H9 (cell line): ENCODE measurements around the gene PDE1A. TPM values are rescaled to one million over a fixed set of nuclear protein-coding genes. Genes with fewer than 3 reads are reported as not detected.

Experiments
- DNase-seq: peaks from one replicate; pipeline ENCODE4 v3.0.0-alpha.2; 2017
- H2AFZ ChIP-seq: one replicate; pipeline ENCODE4 v1.6.1; 2013; ENCODE audit warnings: mild to moderate bottlenecking, low read length, control low read depth, moderate library complexity
- H2AK5ac ChIP-seq: 2 replicates; pipeline ENCODE4 v1.6.1; 2013; ENCODE audit warnings: low read length, control low read depth, mixed read lengths; ENCODE audit not compliant: insufficient read length
- H2BK120ac ChIP-seq: one replicate; pipeline ENCODE4 v1.6.1; 2013; ENCODE audit warnings: low read depth, mild to moderate bottlenecking, low read length, control low read depth, inconsistent platforms; ENCODE audit not compliant: poor library complexity, severe bottlenecking
- H2BK12ac ChIP-seq: 2 replicates; pipeline ENCODE4 v1.6.1; 2013; ENCODE audit warnings: low read length, control low read depth, mixed read lengths, low read depth; ENCODE audit not compliant: insufficient read length
- H2BK15ac ChIP-seq: 2 replicates; pipeline ENCODE4 v1.6.1; 2013; ENCODE audit warnings: low read depth, low read length, control low read depth
- H2BK20ac ChIP-seq: one replicate; pipeline ENCODE4 v1.6.1; 2013; ENCODE audit warnings: low read depth, mild to moderate bottlenecking, low read length, control low read depth, inconsistent platforms; ENCODE audit not compliant: poor library complexity, severe bottlenecking
- H2BK5ac ChIP-seq: 2 replicates; pipeline ENCODE4 v1.6.1; 2013; ENCODE audit warnings: low read length, control low read depth, mixed read lengths; ENCODE audit not compliant: insufficient read length
- H3K14ac ChIP-seq: 2 replicates; pipeline ENCODE4 v1.6.1; 2013; ENCODE audit warnings: low read length, control low read depth; ENCODE audit not compliant: insufficient read depth
- H3K18ac ChIP-seq: 2 replicates; pipeline ENCODE4 v1.6.1; 2013; ENCODE audit warnings: low read depth, mild to moderate bottlenecking, mixed read lengths, low read length, control low read depth; ENCODE audit not compliant: insufficient read length
- H3K23ac ChIP-seq: 2 replicates; pipeline ENCODE4 v1.6.1; 2013; ENCODE audit warnings: low read length, control low read depth, mixed read lengths, low read depth; ENCODE audit not compliant: insufficient read length
- H3K23me2 ChIP-seq: 2 replicates; pipeline ENCODE4 v1.6.1; 2013; ENCODE audit warnings: low read depth, mild to moderate bottlenecking, mixed read lengths, low read length, control low read depth; ENCODE audit not compliant: insufficient read length, poor library complexity, severe bottlenecking
- H3K27ac ChIP-seq: 2 replicates; pipeline ENCODE4 v1.5.1; 2013; ENCODE audit warnings: low read length, control low read depth, mixed read lengths, low read depth; ENCODE audit not compliant: insufficient read length
- H3K27me3 ChIP-seq: 2 replicates; pipeline ENCODE4 v1.6.1; 2013; ENCODE audit warnings: low read length, control low read depth, inconsistent platforms; ENCODE audit not compliant: insufficient read depth
- H3K4ac ChIP-seq: 2 replicates; pipeline ENCODE4 v1.6.1; 2013; ENCODE audit warnings: low read depth, mild to moderate bottlenecking, control low read depth, inconsistent platforms, low read length, moderate library complexity
- H3K4me1 ChIP-seq: 2 replicates; pipeline ENCODE4 v1.6.1; 2013; ENCODE audit warnings: low read length, control low read depth, inconsistent platforms; ENCODE audit not compliant: insufficient read depth
- H3K4me2 ChIP-seq: 2 replicates; pipeline ENCODE4 v1.6.1; 2013; ENCODE audit warnings: low read length, control low read depth, mixed read lengths; ENCODE audit not compliant: insufficient read length, insufficient read depth
- H3K56ac ChIP-seq: 2 replicates; pipeline ENCODE4 v1.6.1; 2013; ENCODE audit warnings: low read depth, mild to moderate bottlenecking, mixed read lengths, low read length, control low read depth; ENCODE audit not compliant: insufficient read length
- H3K79me1 ChIP-seq: 2 replicates; pipeline ENCODE4 v1.6.1; 2013; ENCODE audit warnings: low read depth, mild to moderate bottlenecking, moderate library complexity, low read length, control low read depth, inconsistent platforms; ENCODE audit not compliant: insufficient read depth, poor library complexity, severe bottlenecking
- H3K79me2 ChIP-seq: 2 replicates; pipeline ENCODE4 v1.6.1; 2013; ENCODE audit warnings: low read length, control low read depth, inconsistent platforms; ENCODE audit not compliant: insufficient read depth
- H3K9ac ChIP-seq: 2 replicates; pipeline ENCODE4 v1.6.1; 2013; ENCODE audit warnings: low read length, control low read depth, mixed read lengths; ENCODE audit not compliant: insufficient read length; ENCODE audit errors: extremely low read depth
- H3K9me3 ChIP-seq: one replicate; pipeline ENCODE4 v1.6.1; 2013; ENCODE audit warnings: low read depth, low read length, inconsistent platforms; ENCODE audit not compliant: control insufficient read depth
- H3T11ph ChIP-seq: one replicate; pipeline ENCODE4 v1.6.1; 2013; ENCODE audit warnings: mild to moderate bottlenecking, low read length, control low read depth, inconsistent platforms
- H4K20me1 ChIP-seq: one replicate; pipeline ENCODE4 v1.6.1; 2013; ENCODE audit not compliant: control insufficient read depth, insufficient read length, insufficient read depth
- H4K5ac ChIP-seq: 2 replicates; pipeline ENCODE4 v1.6.1; 2013; ENCODE audit warnings: low read depth, mild to moderate bottlenecking, mixed read lengths, low read length, control low read depth; ENCODE audit not compliant: insufficient read length
- H4K8ac ChIP-seq: replicated peaks from 2 replicates; pipeline ENCODE4 v1.6.1; 2013; ENCODE audit warnings: low read length, control low read depth, mixed read lengths, low read depth; ENCODE audit not compliant: insufficient read length
- H4K91ac ChIP-seq: 2 replicates; pipeline ENCODE4 v1.6.1; 2013; ENCODE audit warnings: low read depth, mild to moderate bottlenecking, moderate library complexity, mixed read lengths, low read length, control low read depth; ENCODE audit not compliant: insufficient read length
- H3K27ac Mint-ChIP-seq, 3 experiments: 2 replicates in 2 of 3; 3 replicates in 1 of 3; pipeline ENCODE4 v1.8.0; 2020 to 2021; ENCODE audit warnings: mixed read lengths in 3 of 3, mild to moderate bottlenecking in 1 of 3, moderate library complexity in 1 of 3
- H3K27me3 Mint-ChIP-seq: 2 replicates; pipeline ENCODE4 v1.8.0; 2021; ENCODE audit warnings: low read depth, mild to moderate bottlenecking, moderate library complexity, mixed read lengths
- H3K36me3 Mint-ChIP-seq, 3 experiments: 2 replicates in 2 of 3; 3 replicates in 1 of 3; pipeline ENCODE4 v1.8.0; 2020 to 2021; ENCODE audit warnings: low read depth in 3 of 3, mixed read lengths in 3 of 3; ENCODE audit not compliant: insufficient read depth in 1 of 3
- H3K4me1 Mint-ChIP-seq, 2 experiments: 2 replicates each; pipeline ENCODE4 v1.8.0; 2020; ENCODE audit warnings: mixed read lengths in 2 of 2
- H3K4me3 Mint-ChIP-seq, 2 experiments: 2 replicates in 1 of 2; 3 replicates in 1 of 2; pipeline ENCODE4 v1.8.0; 2020 to 2021; ENCODE audit warnings: mild to moderate bottlenecking in 2 of 2, mixed read lengths in 2 of 2, moderate library complexity in 1 of 2
- H3K9me3 Mint-ChIP-seq, 2 experiments: 2 replicates in 1 of 2; 3 replicates in 1 of 2; pipeline ENCODE4 v1.8.0; 2020; ENCODE audit warnings: mild to moderate bottlenecking in 2 of 2, mixed read lengths in 2 of 2, moderate library complexity in 1 of 2
- CTCF ChIP-seq: fragments of 200-600 bp; sonication (generic); conservative IDR thresholded peaks from 3 replicates; pipeline ENCODE4 v1.8.0; 2021; ENCODE audit warnings: antibody characterized with exemption, mild to moderate bottlenecking
- WGBS: extraction: QIAGEN DNeasy Blood & Tissue Kit; methylation state at CpG from one replicate; pipeline ENCODE4 v1.1.7; 2013; ENCODE audit warnings: missing lambda C conversion rate, low lambda C conversion rate, mixed read lengths; ENCODE audit not compliant: insufficient read length; ENCODE audit errors: extremely low coverage; 5-methylcytosine and 5-hydroxymethylcytosine counted together
- total RNA-seq: library from RNA; stranded (reverse); gene quantifications from 2 replicates; pipeline ENCODE4 v1.2.1, GENCODE V29; 2021

The PDE1A gene
- total RNA-seq, 1 experiment from 2014 or later: 0.11 TPM

DNA sequence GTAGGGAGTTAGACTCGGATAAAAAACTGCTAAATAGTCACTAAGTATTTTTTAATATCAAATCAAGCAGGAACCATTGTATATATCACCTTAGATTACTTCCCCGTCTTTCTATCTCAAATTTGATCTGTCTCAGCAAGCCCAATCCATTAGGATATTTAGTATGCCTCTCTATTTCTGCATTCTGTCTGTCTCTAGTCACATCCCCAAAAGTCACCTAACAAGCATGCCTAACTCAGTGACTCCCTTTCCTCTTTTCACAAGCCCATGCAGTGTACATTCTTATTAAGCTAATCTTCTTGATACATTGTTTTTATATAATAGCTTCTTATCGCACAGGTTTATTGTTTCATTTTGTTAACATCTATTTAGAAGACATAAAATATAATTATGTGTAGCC is 57.8 kb downstream of the PDE1A start:
- Histone ChIP-seq H2BK15ac (no peak overlapping the region), H3K18ac (no peak overlapping the region), H4K8ac (no peak overlapping the region), H4K91ac (no peak overlapping the region), H3K27me3 (no peaks in the 10 kb centered on the region), H2BK120ac (no peak overlapping the region), H3K27ac (no peak overlapping the region), H4K5ac (no peak overlapping the region), H3K23ac (no peak overlapping the region), H3K9ac (no peak overlapping the region), H3K4me2 (no peak overlapping the region), H2BK12ac (no peak overlapping the region), H3K79me2 (no peaks in the 10 kb centered on the region), H3K56ac (no peak overlapping the region), H3K9me3 (no peaks in the 10 kb centered on the region), H2AK5ac (no peak overlapping the region), H4K20me1 (no peaks in the 10 kb centered on the region), H3K4ac (no peak overlapping the region), H2AFZ (no peak overlapping the region), H2BK20ac (no peak overlapping the region), H3K79me1 (no peaks in the 10 kb centered on the region), H3T11ph (no peak overlapping the region), H3K14ac (no peak overlapping the region), H2BK5ac (no peak overlapping the region), H3K23me2 (no peaks in the 10 kb centered on the region), H3K4me1 (no peaks in the 10 kb centered on the region)
- no peak overlapping the region for H3K4me3 Mint-ChIP-seq
- H3K27me3 Mint-ChIP-seq: no peaks in the 10 kb centered on the region
- no peaks in the 10 kb centered on the region for H3K36me3 Mint-ChIP-seq
- H3K27ac Mint-ChIP-seq: no peak overlapping the region; a peak in 1 of 7 replicates
- no peak for TF ChIP-seq CTCF
- H3K9me3 Mint-ChIP-seq: no peaks in the 10 kb centered on the region; a peak in 1 of 5 replicates
- DNase-seq: no peak
- no CpG with 5 or more reads among the region's 3 CpGs for WGBS
- no peaks in the 10 kb centered on the region for H3K4me1 Mint-ChIP-seq
